GM21367 (cell line): ENCODE results near the gene SLC12A9.
"Not testable (repeated sequence)": the region's sequence is repeated elsewhere in the genome, so short reads cannot be mapped to it uniquely, and the experiment has no call there.

Experiments used
- ATAC-seq: cut with Tn5 transposase; IDR thresholded peaks from one replicate; pipeline ENCODE4 v1.9.1; 2021; ENCODE audit not compliant: unreplicated experiment

Gene SLC12A9

GRCh38 chr7:100894860-100895700 lies 42.6 kb downstream of the SLC12A9 start:
- no peak for ATAC-seq

- ATAC-seq: no peak
These were observed 43.1 kb downstream of the SLC12A9 start, which contains the start of gene ACHE for GRCh38 chr7:100895701-100895955. Gene ACHE (minus strand): TSS chr7:100895888. CDS start chr7:100894232, 1,656 bp downstream.

GRCh38 chr7:100895956-100896731 lies 43.6 kb downstream of the SLC12A9 start:
- ATAC-seq: no peak

- no peak for ATAC-seq
These were observed 44.5 kb downstream of the SLC12A9 start for GRCh38 chr7:100896732-100897608.

- no peak for ATAC-seq
These were observed 45.4 kb downstream of the SLC12A9 start for GRCh38 chr7:100897772-100898454.

GRCh38 chr7:100899432-100899831 lies 46.9 kb downstream of the SLC12A9 start:
- ATAC-seq: no peak

GRCh38 chr7:100900978-100901377 lies 48.5 kb downstream of the SLC12A9 start:
- no peak for ATAC-seq

GRCh38 chr7:100901921-100902332 lies 49.4 kb downstream of the SLC12A9 start:
- ATAC-seq: no peak

GRCh38 chr7:100902638-100903037 lies 50.1 kb downstream of the SLC12A9 start:
- no peak for ATAC-seq

GRCh38 chr7:100908512-100908911 lies 56.0 kb downstream of the SLC12A9 start:
- ATAC-seq: no peak

- not testable (repeated sequence) for ATAC-seq
These were observed 57.9 kb downstream of the SLC12A9 start for GRCh38 chr7:100910443-100910842.

- ATAC-seq: no peak
These were observed 59.0 kb downstream of the SLC12A9 start for GRCh38 chr7:100911484-100911883.

GRCh38 chr7:100914208-100914878 lies 61.8 kb downstream of the SLC12A9 start:
- no peak for ATAC-seq

- ATAC-seq: no peak
These were observed 62.5 kb downstream of the SLC12A9 start for GRCh38 chr7:100914879-100915447.
